GM21447 (cell line): Measurements from ENCODE around the gene LASP1.
"Not testable (repeated sequence)": the region's sequence is repeated elsewhere in the genome, so short reads cannot be mapped to it uniquely, and the experiment has no call there.

Experiments
- ATAC-seq: cut with Tn5 transposase; IDR thresholded peaks from one replicate; pipeline ENCODE4 v1.9.1; 2021; ENCODE audit not compliant: unreplicated experiment

The LASP1 gene

GRCh38 chr17:38906460-38907228 is 36.8 kb downstream of the LASP1 start:
- ATAC-seq = no peak

GRCh38 chr17:38907930-38908675 is 38.2 kb downstream of the LASP1 start:
- ATAC-seq = no peak

- ATAC-seq = no peak
Measured at GRCh38 chr17:38908676-38909181, 38.9 kb downstream of the LASP1 start.

- no peak for ATAC-seq
Measured at GRCh38 chr17:38910325-38910724, 40.5 kb downstream of the LASP1 start.

GRCh38 chr17:38911081-38911730 is 41.3 kb downstream of the LASP1 start:
- no peak for ATAC-seq

GRCh38 chr17:38911731-38912081 is 41.8 kb downstream of the LASP1 start:
- ATAC-seq = not testable (repeated sequence)

GRCh38 chr17:38912221-38912813 is 42.5 kb downstream of the LASP1 start:
- ATAC-seq = no peak

GRCh38 chr17:38914741-38915638 is 45.1 kb downstream of the LASP1 start:
- ATAC-seq = no peak

GRCh38 chr17:38915639-38915995 is 45.8 kb downstream of the LASP1 start:
- ATAC-seq = no peak

GRCh38 chr17:38916771-38917170 is 46.9 kb downstream of the LASP1 start:
- no peak for ATAC-seq

- ATAC-seq = no peak
Measured at GRCh38 chr17:38917259-38917658, 47.4 kb downstream of the LASP1 start.

GRCh38 chr17:38918129-38918913 is 48.5 kb downstream of the LASP1 start:
- no peak for ATAC-seq

GRCh38 chr17:38918916-38919315 is 49.1 kb downstream of the LASP1 start:
- ATAC-seq = no peak

- no peak for ATAC-seq
Measured at GRCh38 chr17:38919316-38920078, 49.6 kb downstream of the LASP1 start.

- ATAC-seq = no peak
Measured at GRCh38 chr17:38920374-38921291, 50.8 kb downstream of the LASP1 start.

GRCh38 chr17:38921756-38922411 is 52.0 kb downstream of the LASP1 start:
- ATAC-seq = no peak

- no peak for ATAC-seq
Measured at GRCh38 chr17:38922538-38923297, 52.9 kb downstream of the LASP1 start.
